Endothelial cell of umbilical vein (primary cell): ENCODE results near the gene TTLL4. TPM values are rescaled to one million over a fixed set of nuclear protein-coding genes. Genes with fewer than 3 reads are reported as not detected.

ENCODE experiments used
- BruUV-seq: library from RNA; stranded (reverse); fragments of 400-500 nt; replicated peaks from 2 replicates; lab custom pipeline; 2021; lab: Mats Ljungman, UMichigan
- CTCF ChIA-PET: fragments of 300-600, 350-600 bp; sonication (Branson Sonifier 250); formaldehyde crosslinking; loops from one replicate; lab custom pipeline; 2021; ENCODE audit warnings: antibody characterized with exemption, inconsistent platforms; lab: Charles Lee
- POLR2A ChIA-PET: fragments of 300-600, 350-600 bp; sonication (Branson Sonifier 250); formaldehyde crosslinking; loops from one replicate; lab custom pipeline; 2021; ENCODE audit warnings: antibody characterized with exemption, inconsistent platforms; lab: Charles Lee
- DNase-seq: peaks from one replicate; pipeline ENCODE4 v3.0.0-alpha.2; 2011; ENCODE audit warnings: low read depth, low spot score
- FAIRE-seq: peaks from 2 replicates; lab custom pipeline; 2011; peaks lifted over from hg19 to GRCh38; lab: Jason Lieb, UNC
- H2AFZ ChIP-seq: 2 replicates; pipeline ENCODE4 v1.6.0; 2012; ENCODE audit warnings: low read depth, low read length, control low read depth, inconsistent platforms
- H3K27ac ChIP-seq: 2 replicates; pipeline ENCODE4 v1.5.1; 2011; ENCODE audit warnings: low read depth, mild to moderate bottlenecking, control low read depth, low read length, moderate library complexity; ENCODE audit not compliant: insufficient read depth
- H3K27me3 ChIP-seq, 2 experiments: 2 replicates each; pipeline versions ENCODE4 v1.6.0 to v1.6.1; 2011; ENCODE audit warnings: low read length in 2 of 2, mixed read lengths in 1 of 2; ENCODE audit not compliant: control insufficient read depth in 2 of 2, insufficient read depth in 2 of 2
- H3K36me3 ChIP-seq, 2 experiments: 2 replicates in 1 of 2; 3 replicates in 1 of 2; pipeline ENCODE4 v1.5.1; 2011; ENCODE audit warnings: low read length in 2 of 2, mild to moderate bottlenecking in 1 of 2, moderate library complexity in 1 of 2; ENCODE audit not compliant: control insufficient read depth in 2 of 2, insufficient read depth in 2 of 2; ENCODE audit errors: extremely low read depth in 1 of 2
- H3K4me1 ChIP-seq: 3 replicates; pipeline ENCODE4 v1.5.1; 2011; ENCODE audit warnings: mild to moderate bottlenecking, low read length; ENCODE audit not compliant: control insufficient read depth, insufficient read depth; ENCODE audit errors: extremely low read depth
- H3K4me2 ChIP-seq: 2 replicates; pipeline ENCODE4 v1.6.1; 2011; ENCODE audit warnings: low read length, control low read depth, mixed read lengths; ENCODE audit not compliant: insufficient read depth
- H3K4me3 ChIP-seq, 3 experiments: fragments of 200-600 bp in 1 of 3; sonication (generic), shearing (Covaris generic) in 1 of 3; replicated peaks in 1 of 3; 2 replicates each; pipeline ENCODE4 v1.5.1; 2011 to 2016; ENCODE audit warnings: control low read depth in 3 of 3, low read length in 3 of 3, mild to moderate bottlenecking in 2 of 3, inconsistent platforms in 1 of 3, low read depth in 1 of 3, moderate library complexity in 1 of 3; ENCODE audit not compliant: insufficient read depth in 1 of 3
- H3K79me2 ChIP-seq: 2 replicates; pipeline ENCODE4 v1.6.0; 2012; ENCODE audit warnings: low read length, inconsistent platforms; ENCODE audit not compliant: control insufficient read depth, insufficient read depth
- H3K9ac ChIP-seq: replicated peaks from 2 replicates; pipeline ENCODE3; 2011; ENCODE audit warnings: low read length, control low read depth; ENCODE audit not compliant: insufficient read depth; ENCODE audit errors: extremely low read depth
- H3K9me1 ChIP-seq: replicated peaks from 3 replicates; pipeline ENCODE4 v1.6.0; 2011; ENCODE audit warnings: mild to moderate bottlenecking, low read length; ENCODE audit not compliant: control insufficient read depth, insufficient read depth; ENCODE audit errors: extremely low read depth
- H3K9me3 ChIP-seq: replicated peaks from 2 replicates; pipeline ENCODE4 v1.5.1; 2012; ENCODE audit warnings: low read length, inconsistent platforms; ENCODE audit not compliant: control insufficient read depth, insufficient read depth
- H4K20me1 ChIP-seq: replicated peaks from 2 replicates; pipeline ENCODE3; 2011; ENCODE audit warnings: mild to moderate bottlenecking, low read length; ENCODE audit not compliant: control insufficient read depth, insufficient read depth; ENCODE audit errors: extremely low read depth
- EZH2 ChIP-seq: IDR thresholded peaks from 2 replicates; pipeline ENCODE4 v1.6.1; 2012; ENCODE audit warnings: borderline replicate concordance, low read depth, mild to moderate bottlenecking, moderate library complexity, low read length, inconsistent platforms; ENCODE audit not compliant: severe bottlenecking
- FOS ChIP-seq: IDR thresholded peaks from 2 replicates; pipeline ENCODE4 v1.6.1; 2011; ENCODE audit warnings: mild to moderate bottlenecking, low read length, moderate library complexity, borderline replicate concordance; ENCODE audit not compliant: insufficient read depth
- GATA2 ChIP-seq: IDR thresholded peaks from 2 replicates; pipeline ENCODE4 v1.7.0; 2011; ENCODE audit warnings: low read depth, mild to moderate bottlenecking, moderate library complexity, mixed read lengths, low read length; ENCODE audit not compliant: insufficient read length, insufficient read depth
- JUN ChIP-seq: IDR thresholded peaks from 2 replicates; pipeline ENCODE4 v1.6.1; 2011; ENCODE audit warnings: borderline replicate concordance, low read depth; ENCODE audit not compliant: insufficient read length, insufficient read depth
- POLR2A ChIP-seq: IDR thresholded peaks from 2 replicates; pipeline ENCODE4 v1.6.1; 2012; ENCODE audit warnings: low read depth, mild to moderate bottlenecking, control low read depth, low read length
- POLR2AphosphoS5 ChIP-seq: IDR thresholded peaks from 2 replicates; pipeline ENCODE4 v1.6.1; 2012; ENCODE audit warnings: low read depth, mild to moderate bottlenecking, control low read depth, low read length, moderate library complexity; ENCODE audit not compliant: insufficient read depth
- dilution Hi-C: fragments of 300-500 bp; cut with MboI; formaldehyde crosslinking; loops from one replicate; pipeline ENCODE4 v1.15.0; 2019; ENCODE audit warnings: low sequenced_read_pairs; ENCODE audit not compliant: extremely low pct_ligation_motif_present
- intact Hi-C: fragments of 100-400 bp; cut with micrococcal nuclease; formaldehyde crosslinking; loops from one replicate; pipeline ENCODE4 v1.10.0; 2022
- polyA plus RNA-seq, 4 experiments: library from polyadenylated mRNA; depleted of rRNA in 3 of 4; stranded (reverse) in 3 of 4; unstranded in 1 of 4; fragments of >200 nt; gene quantifications; 2 replicates each; pipeline versions ENCODE4 v1.2.1 to v1.2.3, GENCODE V29; 2011 to 2012; ENCODE audit warnings: missing spikeins in 1 of 4
- total RNA-seq: library from RNA; stranded (reverse); gene quantifications from 2 replicates; pipeline ENCODE4 v1.2.3, GENCODE V29; 2021
- TF ChIP-seq, protein P1 (sequence below): IDR thresholded peaks from 2 replicates; pipeline ENCODE4 v1.6.1; 2011; ENCODE audit not compliant: insufficient read depth, insufficient read length

TTLL4 gene
- total and polyA plus RNA-seq, 2 donors (not counting 3 experiments of a cell fraction or from before 2014, with no cell fraction given) = 26.7 to 45.0 TPM

DNA sequence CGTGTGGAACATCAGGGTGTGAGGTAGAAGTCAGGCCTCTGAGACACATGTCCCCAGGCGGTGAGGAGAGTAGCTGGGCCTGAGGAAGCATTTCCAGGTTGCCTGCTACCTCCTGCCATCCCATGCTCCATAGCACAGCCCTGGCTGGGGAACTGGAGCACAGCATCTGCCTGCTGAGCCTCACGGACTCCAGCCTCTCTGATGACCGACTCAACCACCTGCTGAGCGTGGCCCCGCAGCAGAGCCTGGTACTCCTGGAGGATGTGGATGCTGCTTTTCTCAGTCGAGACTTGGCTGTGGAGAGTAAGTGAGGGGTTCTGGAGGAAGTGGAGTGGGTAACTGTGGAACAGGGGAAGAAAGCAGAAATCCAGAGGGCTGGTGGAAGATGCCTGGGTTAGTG lies 48.3 kb upstream of the TTLL4 start:
- ChIA-PET POLR2A (no interaction called here), CTCF (interaction anchor here (1.3 kb wide), 1 partner anchor 185 kb away, joined by 3 read pairs; no protein-coding TSS in a partner anchor)
- Histone ChIP-seq H3K79me2 (peaks cover 26% of the 10 kb centered on the region), H4K20me1 (no peaks in the 10 kb centered on the region), H3K9me1 (no peaks in the 10 kb centered on the region), H3K9me3 (no peaks in the 10 kb centered on the region), H3K27me3 (no peaks in the 10 kb centered on the region), H3K9ac (no peak overlapping the region), H3K4me3 (no peak overlapping the region), H3K36me3 (peaks cover 27 to 36% of the 10 kb centered on the region in 2 experiments), H3K4me1 (peaks cover 9% of the 10 kb centered on the region), H3K27ac (no peak overlapping the region), H2AFZ (no peak overlapping the region), H3K4me2 (no peak overlapping the region)
- BruUV-seq = no TSS peak
- FAIRE-seq = no peak
- intact Hi-C loops = no loop called here
- no peak for DNase-seq
- dilution Hi-C loops = no loop called here
- TF ChIP-seq POLR2AphosphoS5 (no peak), JUN (no peak), POLR2A (no peak), FOS (no peak), GATA2 (no peak)
- TF ChIP-seq, protein P1, sequence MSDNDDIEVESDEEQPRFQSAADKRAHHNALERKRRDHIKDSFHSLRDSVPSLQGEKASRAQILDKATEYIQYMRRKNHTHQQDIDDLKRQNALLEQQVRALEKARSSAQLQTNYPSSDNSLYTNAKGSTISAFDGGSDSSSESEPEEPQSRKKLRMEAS = no peak

DNA sequence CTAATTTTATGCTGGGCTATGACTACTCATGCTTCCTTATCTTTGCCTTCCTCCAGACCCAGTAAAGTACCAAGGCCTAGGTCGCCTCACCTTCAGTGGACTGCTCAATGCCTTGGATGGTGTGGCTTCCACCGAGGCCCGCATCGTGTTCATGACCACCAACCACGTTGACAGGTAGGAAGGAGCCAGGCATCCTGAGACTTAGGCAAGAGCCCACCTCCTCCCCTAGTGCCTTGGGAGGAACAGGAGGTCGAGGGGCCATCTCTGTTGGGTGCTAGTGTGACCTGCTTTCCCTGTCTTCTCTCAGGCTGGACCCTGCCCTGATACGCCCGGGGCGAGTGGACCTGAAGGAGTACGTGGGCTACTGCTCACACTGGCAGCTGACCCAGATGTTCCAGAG lies 47.8 kb upstream of the TTLL4 start:
- peaks cover 32 to 38% of the 10 kb centered on the region in 2 experiments for H3K36me3 ChIP-seq
- no peak for FAIRE-seq

More for the DNA sequence above, 47.8 kb upstream of the TTLL4 start:
- no peak overlapping the region for H3K27ac ChIP-seq
- H3K4me1 ChIP-seq = peaks cover 9% of the 10 kb centered on the region
- no peak overlapping the region for H3K4me3 ChIP-seq
- H3K79me2 ChIP-seq = peaks cover 23% of the 10 kb centered on the region
- no peak overlapping the region for H3K9ac ChIP-seq
- no peak overlapping the region for H2AFZ ChIP-seq
- dilution Hi-C loops = no loop called here
- no TSS peak for BruUV-seq
- ChIA-PET POLR2A (no interaction called here), CTCF (no interaction called here)
- no peak for DNase-seq
- H4K20me1 ChIP-seq = no peaks in the 10 kb centered on the region
- no peaks in the 10 kb centered on the region for H3K9me3 ChIP-seq
- intact Hi-C loops = no loop called here
- H3K4me2 ChIP-seq = no peak overlapping the region
- TF ChIP-seq, protein P1 = no peak
- TF ChIP-seq JUN = no peak
- no peak for TF ChIP-seq EZH2
- no peak for TF ChIP-seq GATA2
- H3K9me1 ChIP-seq = no peaks in the 10 kb centered on the region
- H3K27me3 ChIP-seq = no peaks in the 10 kb centered on the region
